HG03095 (cell line): ENCODE data around the gene SRC.

Experiments used
- ATAC-seq: cut with Tn5 transposase; IDR thresholded peaks from one replicate; pipeline ENCODE4 v1.9.1; 2021; ENCODE audit warnings: moderate library complexity; ENCODE audit not compliant: unreplicated experiment

SRC gene

GRCh38 chr20:37393863-37394542, 48.1 kb downstream of the SRC start:
- ATAC-seq, result no peak

GRCh38 chr20:37394543-37395409, 48.8 kb downstream of the SRC start:
- no peak for ATAC-seq

- no peak for ATAC-seq
These were observed 49.5 kb downstream of the SRC start for GRCh38 chr20:37395410-37395797.

GRCh38 chr20:37395921-37396415, 50.0 kb downstream of the SRC start:
- no peak for ATAC-seq

GRCh38 chr20:37396416-37397075, 50.6 kb downstream of the SRC start:
- ATAC-seq, result no peak

- ATAC-seq, result no peak
These were observed 51.4 kb downstream of the SRC start for GRCh38 chr20:37397076-37397953.

- ATAC-seq, result no peak
These were observed 52.2 kb downstream of the SRC start for GRCh38 chr20:37397954-37398749.

- ATAC-seq, result no peak
These were observed 53.0 kb downstream of the SRC start for GRCh38 chr20:37398750-37399621.

GRCh38 chr20:37401282-37401929, 55.5 kb downstream of the SRC start:
- ATAC-seq, result no peak

GRCh38 chr20:37401930-37402675, 56.2 kb downstream of the SRC start:
- ATAC-seq, result no peak

- no peak for ATAC-seq
These were observed 57.4 kb downstream of the SRC start for GRCh38 chr20:37403107-37404033.

GRCh38 chr20:37404461-37404890, 58.5 kb downstream of the SRC start:
- no peak for ATAC-seq

- ATAC-seq, result no peak
These were observed 59.5 kb downstream of the SRC start for GRCh38 chr20:37405351-37405897.

- no peak for ATAC-seq
These were observed 60.4 kb downstream of the SRC start for GRCh38 chr20:37406010-37406998.

- no peak for ATAC-seq
These were observed 61.2 kb downstream of the SRC start for GRCh38 chr20:37407019-37407566.
